ENCODE results near the gene DNER.

GRCh38 chr2:229701716-229702115 lies 12.6 kb downstream of the DNER start:
- no peak for TF ChIP-seq YY1 (IDR thresholded peaks at IDR 0.05; ENCODE audit: insufficient read depth, insufficient read length)
- TF ChIP-seq ZNF274 (IDR thresholded peaks at IDR 0.05; ENCODE audit: low read depth, low read length) = no peak
